RPMI7951 (cell line): ENCODE data around the gene FKBP8. TPM values are rescaled to one million over a fixed set of nuclear protein-coding genes. Genes with fewer than 3 reads are reported as not detected.
A peak's percentile ranks its signal among the peaks of the same experiment; 100 is the strongest.
"Not testable (repeated sequence)": the region's sequence is repeated elsewhere in the genome, so short reads cannot be mapped to it uniquely, and the experiment has no call there.

Experiments used
- DNase-seq: peaks from one replicate; pipeline ENCODE4 v3.0.0-alpha.2; 2012; ENCODE audit warnings: low read depth
- total RNA-seq: library from RNA; depleted of rRNA; stranded (reverse); fragments of >200 nt; shearing (Covaris generic); gene quantifications from 2 replicates; pipeline ENCODE4 v1.2.3, GENCODE V29; 2014; rRNA removed

The FKBP8 gene
- 172 and 199 TPM in 2 replicates for total RNA-seq

- DNase-seq: peak; percentile 81
Measured at GRCh38 chr19:18542941-18543813, at the start of gene FKBP8. Gene FKBP8 (minus strand): TSS chr19:18543573. CDS start chr19:18541970, 1,603 bp downstream.

GRCh38 chr19:18592732-18593131, 49.4 kb upstream of the FKBP8 start:
- not testable (repeated sequence) for DNase-seq

GRCh38 chr19:18591735-18592385, 48.5 kb upstream of the FKBP8 start:
- peak; percentile 22 for DNase-seq

GRCh38 chr19:18590273-18591272, 47.2 kb upstream of the FKBP8 start:
- no peak for DNase-seq

- DNase-seq: peak; percentile 64
Measured at GRCh38 chr19:18589380-18590272, 46.3 kb upstream of the FKBP8 start.

- peak; percentile 76 for DNase-seq
Measured at GRCh38 chr19:18588611-18589379, 45.4 kb upstream of the FKBP8 start, which contains the start of gene REX1BD. Gene REX1BD (plus strand): TSS chr19:18588798. CDS start chr19:18588802, 4 bp downstream.

GRCh38 chr19:18587962-18588610, 44.7 kb upstream of the FKBP8 start:
- DNase-seq: no peak

- DNase-seq: no peak
Measured at GRCh38 chr19:18587561-18587960, 44.2 kb upstream of the FKBP8 start.

- DNase-seq: no peak
Measured at GRCh38 chr19:18586306-18586705, 42.9 kb upstream of the FKBP8 start.

GRCh38 chr19:18580311-18580710, 36.9 kb upstream of the FKBP8 start:
- no peak for DNase-seq

GRCh38 chr19:18577365-18577914, 34.1 kb upstream of the FKBP8 start:
- DNase-seq: no peak

GRCh38 chr19:18576383-18576782, 33.0 kb upstream of the FKBP8 start:
- no peak for DNase-seq

- DNase-seq: no peak
Measured at GRCh38 chr19:18574691-18575291, 31.4 kb upstream of the FKBP8 start.

GRCh38 chr19:18571564-18572344, 28.4 kb upstream of the FKBP8 start, which contains the start of gene UBA52:
Gene UBA52 (plus strand): TSS chr19:18571857. CDS start chr19:18573301, 1,444 bp downstream.
- DNase-seq: peak; percentile 96

GRCh38 chr19:18568367-18568766, 25.0 kb upstream of the FKBP8 start:
- DNase-seq: no peak

GRCh38 chr19:18566953-18567352, 23.6 kb upstream of the FKBP8 start:
- DNase-seq: no peak

- no peak for DNase-seq
Measured at GRCh38 chr19:18562086-18562485, 18.7 kb upstream of the FKBP8 start.

- no peak for DNase-seq
Measured at GRCh38 chr19:18559685-18560084, 16.3 kb upstream of the FKBP8 start.
